ENCODE data around the gene AGAP1. TPM values are rescaled to one million over a fixed set of nuclear protein-coding genes. Genes with fewer than 3 reads are reported as not detected.

Gene AGAP1
- total and polyA plus RNA-seq, 2 donors from 2014 or later = 8.1 to 44.5 TPM

GRCh38 chr2:235550946-235551345 is 57.1 kb downstream of the AGAP1 start:
- peaks cover 0 to 32% (median 31%) of the 10 kb centered on the region in 3 donors for H3K4me1 ChIP-seq (ENCODE audit: control insufficient read depth in 2 of 3, insufficient read depth in 2 of 3, low read depth in 1 of 3, low read length in 3 of 3)
- H3K9me3 ChIP-seq (ENCODE audit: control insufficient read depth in 2 of 3, insufficient read depth in 1 of 3, low read length in 3 of 3) = no peaks in the 10 kb centered on the region
- no peak overlapping the region for H3K4me3 ChIP-seq (ENCODE audit: low read length in 3 of 3)
- DNase-seq (peak in 1 of 5 donors; percentile 21), FAIRE-seq (no peak)
- H3K27me3 ChIP-seq (ENCODE audit: control insufficient read depth, insufficient read depth, low read length) = no peaks in the 10 kb centered on the region
- no peak for TF ChIP-seq CTCF (IDR thresholded peaks at IDR 0.05; ENCODE audit: borderline replicate concordance, extremely low read depth, insufficient read depth)
- no peak overlapping the region for H3K27ac ChIP-seq (ENCODE audit: low read depth in 2 of 2, low read length in 2 of 2)
- H3K36me3 ChIP-seq (ENCODE audit: control insufficient read depth in 2 of 3, insufficient read depth in 3 of 3, low read length in 3 of 3) = no peaks in the 10 kb centered on the region
- intact Hi-C loops (cut with DNase I) = no loop called here
- H3K9ac ChIP-seq (ENCODE audit: low read length in 3 of 3) = no peak overlapping the region

- H3K27ac ChIP-seq (ENCODE audit: low read depth in 2 of 2, low read length in 2 of 2) = peak overlapping the region in 1 of 2 donors; percentile 9
- peak; percentile 52 for TF ChIP-seq CTCF (IDR thresholded peaks at IDR 0.05; ENCODE audit: borderline replicate concordance, extremely low read depth, insufficient read depth)
- FAIRE-seq = no peak
- no peaks in the 10 kb centered on the region for H3K36me3 ChIP-seq (ENCODE audit: control insufficient read depth in 2 of 3, insufficient read depth in 3 of 3, low read length in 3 of 3)
- no peaks in the 10 kb centered on the region for H3K27me3 ChIP-seq (ENCODE audit: control insufficient read depth, insufficient read depth, low read length)
- H3K4me1 ChIP-seq (ENCODE audit: control insufficient read depth in 2 of 3, insufficient read depth in 2 of 3, low read depth in 1 of 3, low read length in 3 of 3) = peaks cover 0 to 38% (median 35%) of the 10 kb centered on the region in 3 donors
- H3K9ac ChIP-seq (ENCODE audit: low read length in 3 of 3) = no peak overlapping the region
- DNase-seq = peak; percentile 73 to 87 (median 83)
- H3K9me3 ChIP-seq (ENCODE audit: control insufficient read depth in 2 of 3, insufficient read depth in 1 of 3, low read length in 3 of 3) = no peaks in the 10 kb centered on the region
- intact Hi-C loops (cut with DNase I) = no loop called here
- H3K4me3 ChIP-seq (ENCODE audit: low read length in 3 of 3) = no peak overlapping the region
Observed at GRCh38 chr2:235551965-235552364, 58.1 kb downstream of the AGAP1 start.

GRCh38 chr2:235552671-235553070 is 58.8 kb downstream of the AGAP1 start:
- H3K36me3 ChIP-seq (ENCODE audit: control insufficient read depth in 2 of 3, insufficient read depth in 3 of 3, low read length in 3 of 3) = no peaks in the 10 kb centered on the region
- no peak overlapping the region for H3K9ac ChIP-seq (ENCODE audit: low read length in 3 of 3)
- FAIRE-seq (no peak), DNase-seq (peak in 1 of 5 donors; percentile 26)
- H3K9me3 ChIP-seq (ENCODE audit: control insufficient read depth in 2 of 3, insufficient read depth in 1 of 3, low read length in 3 of 3) = no peaks in the 10 kb centered on the region
- no peak for TF ChIP-seq CTCF (IDR thresholded peaks at IDR 0.05; ENCODE audit: borderline replicate concordance, extremely low read depth, insufficient read depth)
- H3K4me3 ChIP-seq (ENCODE audit: low read length in 3 of 3) = no peak overlapping the region
- H3K27me3 ChIP-seq (ENCODE audit: control insufficient read depth, insufficient read depth, low read length) = no peaks in the 10 kb centered on the region
- peaks cover 0 to 38% (median 38%) of the 10 kb centered on the region in 3 donors for H3K4me1 ChIP-seq (ENCODE audit: control insufficient read depth in 2 of 3, insufficient read depth in 2 of 3, low read depth in 1 of 3, low read length in 3 of 3)
- H3K27ac ChIP-seq (ENCODE audit: low read depth in 2 of 2, low read length in 2 of 2) = no peak overlapping the region
- intact Hi-C loops (cut with DNase I) = no loop called here

GRCh38 chr2:235553291-235553690 is 59.4 kb downstream of the AGAP1 start:
- intact Hi-C loops (cut with DNase I) = no loop called here
- FAIRE-seq = no peak
- DNase-seq = no peak

More at GRCh38 chr2:235553291-235553690, 59.4 kb downstream of the AGAP1 start:
- Histone ChIP-seq H3K36me3 (ENCODE audit: control insufficient read depth in 2 of 3, insufficient read depth in 3 of 3, low read length in 3 of 3) (no peaks in the 10 kb centered on the region), H3K4me1 (ENCODE audit: control insufficient read depth in 2 of 3, insufficient read depth in 2 of 3, low read depth in 1 of 3, low read length in 3 of 3) (peaks cover 0 to 38% (median 36%) of the 10 kb centered on the region in 3 donors), H3K27ac (ENCODE audit: low read depth in 2 of 2, low read length in 2 of 2) (peak overlapping the region in 1 of 2 donors; percentile 16), H3K27me3 (ENCODE audit: control insufficient read depth, insufficient read depth, low read length) (no peaks in the 10 kb centered on the region), H3K9ac (ENCODE audit: low read length in 3 of 3) (no peak overlapping the region), H3K9me3 (ENCODE audit: control insufficient read depth in 2 of 3, insufficient read depth in 1 of 3, low read length in 3 of 3) (no peaks in the 10 kb centered on the region), H3K4me3 (ENCODE audit: low read length in 3 of 3) (peak overlapping the region in 1 of 3 donors; percentile 21)
- TF ChIP-seq CTCF (IDR thresholded peaks at IDR 0.05; ENCODE audit: borderline replicate concordance, extremely low read depth, insufficient read depth) = no peak

Data from kidney (tissue), 14 donors.